Right lobe of liver (tissue), 6 donors: ENCODE data around the gene HMGB4. TPM values are rescaled to one million over a fixed set of nuclear protein-coding genes. Genes with fewer than 3 reads are reported as not detected.
A peak's percentile ranks its signal among the peaks of the same experiment; 100 is the strongest.

ENCODE experiments used
- ATAC-seq, 4 donors: fragments of 200-7000 bp; cut with Tn5 transposase; one replicate each; pipeline ENCODE4 v1.9.1; 2020; ENCODE audit warnings: mild to moderate bottlenecking in 4 of 4, moderate library complexity in 4 of 4
- DNase-seq, 3 donors: peaks; one replicate each; pipeline ENCODE4 v3.0.0-alpha.2; 2020
- H3K27ac ChIP-seq, 3 donors: fragments of 200-600 bp; one replicate each; pipeline ENCODE4 v1.8.0; 2022
- H3K27me3 ChIP-seq, 2 donors: fragments of 200-600 bp; one replicate each; pipeline ENCODE4 v1.8.0; 2022
- H3K36me3 ChIP-seq, 4 donors: fragments of 200-600 bp; sonication (generic) in 1 of 4; one replicate each; pipeline versions ENCODE4 v1.5.1 to v1.8.0; 2017 to 2022; ENCODE audit warnings: control low read depth in 1 of 4
- H3K4me1 ChIP-seq, 4 donors: fragments of 200-600 bp; sonication (generic) in 1 of 4; one replicate each; pipeline versions ENCODE4 v1.5.1 to v1.8.0; 2017 to 2022; ENCODE audit warnings: control low read depth in 1 of 4
- H3K4me3 ChIP-seq, 3 donors: fragments of 200-600 bp; one replicate each; pipeline ENCODE4 v1.8.0; 2022
- H3K9me3 ChIP-seq, 4 donors: fragments of 200-600 bp; sonication (generic) in 1 of 4; one replicate each; pipeline versions ENCODE4 v1.5.1 to v1.8.0; 2017 to 2022; ENCODE audit warnings: control low read depth in 1 of 4
- POLR2A ChIP-seq: fragments of 450-650 bp; IDR thresholded peaks from one replicate; pipeline ENCODE4 v1.6.1; 2017; ENCODE audit warnings: antibody characterized with exemption, mild to moderate bottlenecking
- WGBS: methylation state at CpG from one replicate; pipeline ENCODE4 v1.1.6; 2018; ENCODE audit warnings: low coverage, low lambda C conversion rate; ENCODE audit not compliant: insufficient coverage; ENCODE audit errors: missing lambda C conversion rate; 5-methylcytosine and 5-hydroxymethylcytosine counted together
- intact Hi-C, 2 donors: fragments of 100-400 bp; cut with DNase I; formaldehyde crosslinking; loops; one replicate each; pipeline versions ENCODE4 v1.11.2 to v1.14.1; 2022
- total RNA-seq, 6 experiments: library from RNA; depleted of rRNA in 2 of 6; stranded (reverse); fragments of >200 nt in 2 of 6; fragmentation: NEBNext Ultra II Directional in 3 of 6; extraction: Animal tissue kit (Norgen Biotek cat#: 25700) in 3 of 6; gene quantifications; one replicate each; pipeline versions ENCODE4 v1.1.0 to v1.2.4, GENCODE V29; 2016 to 2023
- TF ChIP-seq, protein P1 (sequence below), 4 donors: fragments of 200-600 bp in 3 of 4; fragments of 450-650 bp in 1 of 4; IDR thresholded peaks; one replicate each; pipeline versions ENCODE4 v1.5.1 to v1.8.0; 2016 to 2022; ENCODE audit warnings: antibody characterized with exemption in 4 of 4, mild to moderate bottlenecking in 2 of 4
- donor health status: DM: no; HTN: yes; CAD: no.
- donor health status: DM: no; HTN: no; CAD: no.
- donor health status: DM: no; HTN: no; CAD: no.
- donor health status: DM: no; HTN: yes; CAD: no.
- donor health status: DM: no; HTN: yes; CAD: no.

HMGB4 gene
- total RNA-seq, 6 experiments from 2014 or later: not detected

DNA sequence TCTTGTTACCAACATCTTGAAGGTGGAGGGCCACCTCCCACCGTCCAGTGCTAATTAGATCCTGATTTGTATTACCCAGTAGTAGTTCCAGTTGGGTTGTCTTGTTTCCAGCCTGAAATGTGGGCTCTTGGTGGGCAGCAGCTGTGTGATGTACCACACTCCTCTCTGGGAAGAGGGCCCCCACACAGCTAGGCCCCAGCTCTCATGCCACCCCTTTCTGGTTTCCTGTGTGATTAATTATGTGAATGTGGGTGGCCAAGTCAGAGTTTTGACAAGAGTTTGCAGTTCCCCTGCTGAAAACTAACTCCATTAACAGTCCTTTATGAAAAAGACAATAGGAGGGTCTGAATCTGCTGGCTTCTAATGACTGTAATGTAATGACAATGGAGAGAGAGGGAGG lies 3.8 kb downstream of the HMGB4 start:
- H3K4me3 ChIP-seq: no peak overlapping the region
- intact Hi-C loops: no loop called here
- ATAC-seq (no peak), DNase-seq (no peak)
- 62% methylated on average over 1 of the region's 1 CpG for WGBS
- H3K4me1 ChIP-seq: no peaks in the 10 kb centered on the region
- H3K36me3 ChIP-seq: no peaks in the 10 kb centered on the region
- H3K27ac ChIP-seq: no peak overlapping the region
- TF ChIP-seq, protein P1, sequence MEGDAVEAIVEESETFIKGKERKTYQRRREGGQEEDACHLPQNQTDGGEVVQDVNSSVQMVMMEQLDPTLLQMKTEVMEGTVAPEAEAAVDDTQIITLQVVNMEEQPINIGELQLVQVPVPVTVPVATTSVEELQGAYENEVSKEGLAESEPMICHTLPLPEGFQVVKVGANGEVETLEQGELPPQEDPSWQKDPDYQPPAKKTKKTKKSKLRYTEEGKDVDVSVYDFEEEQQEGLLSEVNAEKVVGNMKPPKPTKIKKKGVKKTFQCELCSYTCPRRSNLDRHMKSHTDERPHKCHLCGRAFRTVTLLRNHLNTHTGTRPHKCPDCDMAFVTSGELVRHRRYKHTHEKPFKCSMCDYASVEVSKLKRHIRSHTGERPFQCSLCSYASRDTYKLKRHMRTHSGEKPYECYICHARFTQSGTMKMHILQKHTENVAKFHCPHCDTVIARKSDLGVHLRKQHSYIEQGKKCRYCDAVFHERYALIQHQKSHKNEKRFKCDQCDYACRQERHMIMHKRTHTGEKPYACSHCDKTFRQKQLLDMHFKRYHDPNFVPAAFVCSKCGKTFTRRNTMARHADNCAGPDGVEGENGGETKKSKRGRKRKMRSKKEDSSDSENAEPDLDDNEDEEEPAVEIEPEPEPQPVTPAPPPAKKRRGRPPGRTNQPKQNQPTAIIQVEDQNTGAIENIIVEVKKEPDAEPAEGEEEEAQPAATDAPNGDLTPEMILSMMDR (IDR thresholded peaks at IDR 0.05): no peak
- no peak for TF ChIP-seq POLR2A
- H3K9me3 ChIP-seq: no peaks in the 10 kb centered on the region
- H3K27me3 ChIP-seq: no peaks in the 10 kb centered on the region

DNA sequence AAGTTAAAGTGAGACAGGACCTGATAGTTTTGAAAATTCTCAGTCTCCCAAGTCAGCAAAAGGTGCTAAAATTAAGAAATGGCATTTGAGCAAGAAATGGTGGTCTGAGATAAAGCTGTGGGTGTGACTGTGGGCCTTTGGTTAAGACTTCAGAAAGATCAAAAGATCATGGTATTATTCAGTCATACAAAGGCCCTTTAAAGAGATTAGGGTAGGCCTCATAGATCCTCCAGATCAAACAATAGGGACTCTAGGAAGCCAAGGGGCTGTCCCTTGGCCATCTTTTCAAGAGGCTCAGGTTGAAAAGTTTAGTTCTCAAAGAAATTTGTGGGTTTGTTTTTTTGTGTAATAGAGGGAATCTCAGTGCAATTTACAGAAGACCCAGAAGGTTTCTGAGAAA lies 8.4 kb downstream of the HMGB4 start:
- no peak for TF ChIP-seq POLR2A
- TF ChIP-seq, protein P1 (IDR thresholded peaks at IDR 0.05): no peak
- no peak overlapping the region for H3K27ac ChIP-seq
- intact Hi-C loops: no loop called here
- H3K4me1 ChIP-seq: no peaks in the 10 kb centered on the region
- H3K9me3 ChIP-seq: no peaks in the 10 kb centered on the region
- DNase-seq: no peak
- no peaks in the 10 kb centered on the region for H3K27me3 ChIP-seq
- no peak overlapping the region for H3K4me3 ChIP-seq
- no peaks in the 10 kb centered on the region for H3K36me3 ChIP-seq
- ATAC-seq: no peak

DNA sequence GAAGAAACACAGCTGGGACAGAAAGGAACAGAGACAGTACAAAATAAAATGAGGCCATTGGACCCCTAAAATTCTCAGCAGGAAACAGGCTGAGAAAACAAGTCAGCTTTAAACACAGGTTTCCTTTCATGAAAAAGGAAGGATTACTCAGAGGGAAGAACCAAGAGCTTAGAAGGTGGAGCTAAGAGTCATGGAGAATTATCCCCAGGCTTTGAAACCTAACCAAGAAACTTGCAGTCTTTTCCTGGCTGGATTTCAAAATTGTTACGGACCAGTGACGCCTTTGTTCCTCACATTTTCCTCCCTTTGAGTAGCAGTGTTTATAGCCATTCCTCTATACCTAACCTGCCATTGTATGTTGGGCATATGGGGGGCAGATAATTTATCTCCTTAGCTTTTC lies 8.8 kb downstream of the HMGB4 start:
- Histone ChIP-seq H3K36me3 (no peaks in the 10 kb centered on the region), H3K27ac (no peak overlapping the region), H3K4me3 (no peak overlapping the region), H3K9me3 (no peaks in the 10 kb centered on the region), H3K4me1 (no peaks in the 10 kb centered on the region), H3K27me3 (no peaks in the 10 kb centered on the region)
- TF ChIP-seq, protein P1 (IDR thresholded peaks at IDR 0.05): no peak
- no peak for TF ChIP-seq POLR2A
- intact Hi-C loops: no loop called here
- DNase-seq (no peak), ATAC-seq (no peak)
- 93% methylated on average over 2 of the region's 2 CpGs for WGBS

DNA sequence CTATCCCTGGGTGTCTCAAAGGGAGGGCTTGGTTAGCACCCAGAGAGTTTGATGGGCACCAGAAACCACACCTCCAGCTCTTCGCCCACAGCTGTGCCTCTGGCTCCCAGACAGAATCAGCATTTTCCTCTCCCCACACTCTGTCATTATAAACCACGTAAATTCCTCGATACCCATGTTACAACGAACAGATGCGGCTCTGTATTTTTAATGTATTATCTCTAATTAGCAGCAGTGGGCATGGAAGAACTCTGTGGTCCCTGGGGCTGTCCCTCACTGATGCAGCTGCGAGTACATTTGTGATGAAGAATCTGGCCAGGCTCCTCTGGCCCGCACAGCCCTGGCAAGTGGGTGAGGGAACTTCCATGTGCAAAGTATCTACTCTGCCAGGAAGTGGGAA lies 10.8 kb downstream of the HMGB4 start:
- DNase-seq (no peak), ATAC-seq (no peak)
- intact Hi-C loops: no loop called here
- Histone ChIP-seq H3K36me3 (no peaks in the 10 kb centered on the region), H3K4me1 (peaks cover 0 to 15% (median 6%) of the 10 kb centered on the region in 4 donors), H3K4me3 (no peak overlapping the region), H3K27me3 (no peaks in the 10 kb centered on the region), H3K27ac (no peak overlapping the region), H3K9me3 (no peaks in the 10 kb centered on the region)
- WGBS: 84% methylated on average over 6 of the region's 7 CpGs
- TF ChIP-seq POLR2A: no peak
- TF ChIP-seq, protein P1 (IDR thresholded peaks at IDR 0.05): no peak

DNA sequence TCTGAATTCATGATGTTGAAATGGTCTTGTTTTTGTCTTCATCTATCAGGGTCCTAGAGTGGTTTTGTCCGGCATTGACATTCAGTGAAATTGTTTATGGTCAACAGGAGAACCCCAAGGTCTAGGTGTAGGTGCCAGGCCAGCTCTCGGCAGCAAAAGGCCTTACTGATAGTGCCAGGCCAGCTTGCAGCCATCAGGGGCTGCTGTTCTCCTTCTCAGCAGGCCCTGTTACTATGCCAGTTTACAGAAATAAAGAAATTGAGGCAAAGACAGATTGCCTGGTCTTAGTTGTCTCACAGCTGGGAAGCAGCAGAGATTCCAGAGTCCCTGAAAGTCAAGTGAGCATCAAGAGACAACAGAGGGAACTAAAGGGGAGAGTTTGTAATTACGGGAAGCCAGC lies 12.0 kb downstream of the HMGB4 start:
- ATAC-seq: no peak
- H3K9me3 ChIP-seq: no peaks in the 10 kb centered on the region
- H3K4me1 ChIP-seq: peaks cover 0 to 15% (median 6%) of the 10 kb centered on the region in 4 donors
- no peaks in the 10 kb centered on the region for H3K36me3 ChIP-seq
- no peak overlapping the region for H3K27ac ChIP-seq
- no peaks in the 10 kb centered on the region for H3K27me3 ChIP-seq
- no peak for DNase-seq
- no peak overlapping the region for H3K4me3 ChIP-seq
- 75% methylated on average over 2 of the region's 3 CpGs for WGBS
- TF ChIP-seq, protein P1 (IDR thresholded peaks at IDR 0.05): peak in 1 of 4 donors; percentile 20
- TF ChIP-seq POLR2A: no peak
- intact Hi-C loops: no loop called here
